IPS-11a (cell line): Measurements from ENCODE around the gene VPS33B.
"Not testable (repeated sequence)": the region's sequence is repeated elsewhere in the genome, so short reads cannot be mapped to it uniquely, and the experiment has no call there.

Experiments used
- H3K4me3 ChIP-seq: one replicate; pipeline ENCODE4 v1.5.1; 2013; ENCODE audit warnings: low read depth, low read length, control low read depth

Gene VPS33B

GRCh38 chr15:91022075-91022831 lies at the start of gene VPS33B:
TSS of gene VPS33B (minus strand) at chr15:91022594. CDS start at chr15:91022249, 345 bp downstream.
- peak within 1 kb of the TSS; percentile 97 for H3K4me3 ChIP-seq

DNA sequence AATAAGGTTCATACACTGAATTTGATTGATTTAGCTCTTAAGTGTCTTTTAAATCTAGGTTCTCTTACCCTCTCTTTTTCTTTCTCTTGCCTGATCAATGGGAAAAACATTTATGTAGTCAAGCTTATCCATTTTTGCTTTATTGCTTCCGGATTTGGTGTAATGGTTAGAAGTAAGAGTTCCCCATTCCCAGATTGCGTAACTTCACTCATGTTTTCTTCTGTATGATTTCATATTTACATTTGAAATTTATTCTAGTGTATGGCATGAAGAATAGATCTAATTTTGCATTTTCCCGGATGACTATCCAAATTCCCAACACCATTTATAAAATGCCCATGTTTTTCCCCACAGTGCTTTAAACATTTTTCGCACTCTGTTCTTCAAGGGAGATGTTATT lies 49.8 kb upstream of the VPS33B start:
- H3K4me3 ChIP-seq, result no peak overlapping the region

DNA sequence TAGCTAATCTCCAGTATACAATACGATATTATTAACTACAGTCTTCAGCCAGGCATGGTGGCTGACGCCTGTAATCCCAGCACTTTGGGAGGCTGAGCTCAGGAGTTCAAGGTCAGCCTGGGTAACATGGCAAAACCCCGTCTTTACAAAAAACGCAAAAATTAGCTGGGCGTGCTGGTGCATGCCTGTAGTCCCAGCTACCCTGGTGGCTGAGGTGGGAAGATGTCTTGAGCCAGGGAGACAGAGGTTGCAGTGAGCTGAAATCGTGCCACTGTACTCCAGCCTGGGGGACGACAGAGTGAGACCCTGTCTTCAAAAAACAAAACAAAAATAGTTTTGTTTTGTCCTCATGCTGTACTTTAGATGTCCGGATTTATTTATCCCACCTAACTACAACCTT lies 48.5 kb upstream of the VPS33B start:
- H3K4me3 ChIP-seq, result no peak overlapping the region

- no peak overlapping the region for H3K4me3 ChIP-seq
These were observed 46.6 kb upstream of the VPS33B start for GRCh38 chr15:91068966-91069365.

GRCh38 chr15:91068436-91068835 lies 46.0 kb upstream of the VPS33B start:
- H3K4me3 ChIP-seq, result no peak overlapping the region

DNA sequence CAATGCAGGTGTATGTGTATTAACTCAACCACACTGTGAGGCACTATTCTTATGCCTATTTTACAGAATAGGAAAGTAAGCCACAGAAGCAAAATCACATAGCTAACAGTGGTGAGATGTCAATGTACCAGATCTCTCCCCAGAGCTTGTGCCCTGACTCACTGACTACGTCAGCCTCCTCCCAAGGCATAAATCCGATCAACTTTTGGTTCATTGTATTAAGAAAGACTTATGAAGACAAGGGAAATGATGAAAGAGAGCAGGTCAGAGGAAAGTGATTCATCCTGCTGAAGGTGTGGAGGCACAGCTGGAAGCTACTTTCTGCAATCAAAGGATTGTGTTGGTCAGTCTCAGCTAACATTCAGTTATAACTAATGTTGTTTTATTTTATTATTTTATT lies 44.6 kb upstream of the VPS33B start:
- H3K4me3 ChIP-seq, result no peak overlapping the region

- H3K4me3 ChIP-seq, result no peak overlapping the region
These were observed 43.1 kb upstream of the VPS33B start for GRCh38 chr15:91065505-91065904.

DNA sequence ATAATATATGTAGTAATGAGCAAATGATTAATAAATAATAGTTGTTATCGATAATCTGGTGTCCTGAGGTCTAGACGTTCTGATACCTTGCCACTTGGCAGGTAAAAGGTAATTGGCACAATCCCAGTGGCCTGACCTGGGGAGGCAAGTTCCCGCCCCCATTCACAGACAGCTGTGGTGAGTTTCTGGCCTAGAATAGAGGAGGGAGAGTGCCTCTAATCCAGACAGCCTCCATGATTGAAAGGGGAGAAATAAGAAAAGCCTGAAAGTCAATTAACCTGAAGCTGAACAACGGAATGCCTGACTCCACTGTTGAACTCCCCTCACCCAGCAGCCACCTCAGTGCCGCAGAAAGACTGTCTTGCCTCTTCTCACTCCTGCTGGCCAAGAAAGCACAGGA lies 39.6 kb upstream of the VPS33B start:
- no peak overlapping the region for H3K4me3 ChIP-seq

GRCh38 chr15:91061230-91061629 lies 38.8 kb upstream of the VPS33B start:
- no peak overlapping the region for H3K4me3 ChIP-seq

GRCh38 chr15:91055548-91056331 lies 33.3 kb upstream of the VPS33B start:
- no peak overlapping the region for H3K4me3 ChIP-seq

GRCh38 chr15:91054816-91055215 lies 32.4 kb upstream of the VPS33B start:
- no peak overlapping the region for H3K4me3 ChIP-seq

GRCh38 chr15:91051248-91051647 lies 28.9 kb upstream of the VPS33B start:
- H3K4me3 ChIP-seq, result no peak overlapping the region

DNA sequence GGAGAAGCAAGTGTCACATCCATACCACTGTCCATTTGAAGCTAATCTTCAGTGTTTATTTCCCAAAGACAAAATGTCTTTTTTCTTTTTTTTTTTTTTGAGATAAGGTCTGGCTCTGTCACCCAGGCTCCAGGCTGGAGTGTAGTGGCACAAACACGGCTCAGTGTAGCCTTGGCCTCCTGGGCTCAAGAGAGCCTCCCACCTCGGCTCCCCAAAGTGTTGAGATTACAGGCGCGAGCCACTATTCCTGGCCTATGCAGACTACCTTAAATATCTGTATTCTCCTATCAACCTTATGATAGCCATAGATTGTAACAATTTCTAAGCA lies 27.7 kb upstream of the VPS33B start:
- H3K4me3 ChIP-seq, result no peak overlapping the region

DNA sequence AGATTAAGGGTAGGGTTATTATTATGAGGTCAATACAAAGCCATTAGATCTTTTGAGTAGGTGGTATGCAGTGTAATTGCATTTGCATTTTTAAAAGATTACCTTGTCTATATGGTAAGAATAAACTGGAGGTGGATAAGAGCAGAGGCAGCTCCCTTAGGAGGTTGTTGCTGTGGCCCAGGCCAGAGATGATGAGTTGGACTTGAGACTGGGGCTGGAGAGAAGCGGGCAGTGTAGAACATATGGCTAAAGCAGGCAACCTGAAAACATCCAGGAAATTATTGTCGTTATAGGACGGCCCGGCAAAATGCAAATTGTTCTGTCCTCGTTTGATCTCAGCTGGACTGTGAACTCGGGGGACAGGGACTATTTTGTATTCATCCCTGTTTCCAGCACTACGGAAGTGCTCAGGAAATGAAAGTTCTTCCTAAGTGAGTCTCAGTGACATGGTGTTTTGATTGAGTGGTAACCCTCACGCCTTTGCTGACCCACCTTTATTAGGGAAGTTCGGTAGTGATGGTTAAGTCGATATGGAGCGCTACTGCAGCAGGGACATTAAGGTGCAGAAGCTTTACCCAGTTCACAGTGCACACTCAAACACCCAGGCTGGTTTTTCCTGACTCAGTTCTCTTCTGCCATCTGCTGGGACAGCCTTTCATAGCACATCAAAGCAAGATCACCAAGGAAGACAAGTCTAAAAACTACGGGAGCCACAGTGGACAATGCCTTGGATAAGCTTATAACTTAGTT lies 27.2 kb upstream of the VPS33B start:
- no peak overlapping the region for H3K4me3 ChIP-seq

- no peak overlapping the region for H3K4me3 ChIP-seq
These were observed 25.3 kb upstream of the VPS33B start for GRCh38 chr15:91047545-91048199.

DNA sequence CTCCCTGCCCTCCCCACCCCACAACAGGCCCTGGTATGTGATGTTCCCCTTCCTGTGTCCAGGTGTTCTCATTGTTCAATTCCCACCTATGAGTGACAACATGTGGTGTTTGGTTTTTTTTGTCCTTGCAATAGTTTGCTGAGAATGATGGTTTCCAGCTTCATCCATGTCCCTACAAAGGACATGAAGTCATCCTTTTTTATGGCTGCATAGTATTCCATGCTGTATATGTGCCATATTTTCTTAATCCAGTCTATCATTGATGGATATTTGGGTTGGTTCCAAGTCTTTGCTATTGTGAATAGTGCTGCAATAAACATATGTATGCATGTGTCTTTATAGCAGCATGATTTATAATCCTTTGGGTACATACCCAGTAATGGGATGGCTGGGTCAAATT lies 23.7 kb upstream of the VPS33B start:
- not testable (repeated sequence) for H3K4me3 ChIP-seq

- H3K4me3 ChIP-seq, result no peak overlapping the region
These were observed 22.7 kb upstream of the VPS33B start for GRCh38 chr15:91045065-91045464.

DNA sequence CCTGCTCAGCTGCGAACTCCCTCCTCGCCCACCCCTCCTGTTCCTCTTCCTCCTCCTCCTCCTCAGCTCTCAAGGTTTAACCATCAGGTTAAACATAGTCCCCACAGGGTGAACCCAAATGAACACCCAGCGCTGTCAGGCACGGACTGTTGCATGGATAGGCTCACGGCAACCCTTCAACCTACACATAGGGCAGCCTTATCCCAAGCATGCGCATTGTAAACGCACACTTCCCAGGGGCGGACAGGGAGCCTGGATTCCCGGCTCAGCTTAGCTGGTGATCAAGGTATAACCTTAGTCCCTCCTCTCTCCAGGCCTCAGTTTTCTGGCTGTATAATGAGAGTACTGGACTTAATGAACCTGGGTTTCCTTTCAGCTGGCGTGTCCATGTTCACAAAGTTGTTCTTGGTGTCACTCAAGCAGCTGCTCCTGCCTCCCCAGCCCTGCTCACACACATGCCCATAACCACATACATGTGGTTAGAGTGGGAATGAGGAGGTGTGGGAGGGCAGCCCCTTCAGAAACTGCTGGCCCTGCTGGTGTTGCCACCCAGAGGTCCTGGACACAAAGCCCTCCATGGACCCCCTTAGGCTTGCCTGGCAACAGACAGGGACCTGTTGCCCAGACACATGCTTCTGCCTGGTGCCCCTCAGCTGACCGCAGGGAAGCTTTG lies 20.9 kb upstream of the VPS33B start:
- H3K4me3 ChIP-seq, result no peak overlapping the region

- no peak overlapping the region for H3K4me3 ChIP-seq
These were observed 18.5 kb upstream of the VPS33B start for GRCh38 chr15:91040856-91041255.

DNA sequence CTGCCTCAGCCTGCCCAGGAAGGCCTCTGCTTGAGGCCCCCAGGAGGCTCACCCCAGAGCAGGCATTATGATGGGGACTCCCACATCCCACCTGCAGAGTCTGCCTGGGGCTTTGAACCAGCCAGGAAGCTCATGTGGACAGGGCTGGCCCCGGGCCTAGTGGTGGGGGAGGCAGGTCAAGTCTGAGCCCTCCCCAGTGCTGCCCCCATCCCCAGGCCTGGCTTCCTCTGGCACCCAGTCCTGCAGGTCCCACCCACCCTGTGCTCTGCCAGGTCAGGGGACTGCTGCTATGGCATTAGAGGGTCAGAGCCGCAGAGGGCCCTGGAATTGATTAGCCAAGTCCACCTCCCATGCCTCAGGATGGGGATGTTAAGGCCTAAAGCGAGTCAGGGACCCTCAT lies 17.6 kb upstream of the VPS33B start:
- no peak overlapping the region for H3K4me3 ChIP-seq
